Central memory CD4-positive, alpha-beta T cell (primary cell): ENCODE results near the gene SAE1.

Source experiments
- DNase-seq: peaks from one replicate; pipeline ENCODE4 v3.0.0; 2022

The SAE1 gene

GRCh38 chr19:47107202-47107952, 23.3 kb upstream of the SAE1 start:
- DNase-seq = peak; percentile 22

GRCh38 chr19:47107953-47108746, 22.5 kb upstream of the SAE1 start:
- DNase-seq = no peak

- DNase-seq = no peak
Observed at GRCh38 chr19:47109177-47109540, 21.5 kb upstream of the SAE1 start.

- DNase-seq = peak; percentile 28
Observed at GRCh38 chr19:47109541-47110375, 20.9 kb upstream of the SAE1 start.

GRCh38 chr19:47110521-47111005, 20.1 kb upstream of the SAE1 start:
- DNase-seq = peak; percentile 40

GRCh38 chr19:47111006-47111621, 19.5 kb upstream of the SAE1 start:
- DNase-seq = peak; percentile 55

GRCh38 chr19:47111682-47112165, 18.9 kb upstream of the SAE1 start:
- no peak for DNase-seq

GRCh38 chr19:47112166-47112996, 18.3 kb upstream of the SAE1 start:
- DNase-seq = peak; percentile 86

- peak; percentile 100 for DNase-seq
Observed at GRCh38 chr19:47112997-47113849, 17.4 kb upstream of the SAE1 start, which contains the start of gene ZC3H4. ZC3H4 (minus strand) TSS chr19:47113776; CDS start chr19:47112584, 1,192 bp downstream.

- no peak for DNase-seq
Observed at GRCh38 chr19:47113850-47114651, 16.6 kb upstream of the SAE1 start.

- no peak for DNase-seq
Observed at GRCh38 chr19:47120470-47121067, 10.1 kb upstream of the SAE1 start.

GRCh38 chr19:47122359-47123335, 8.0 kb upstream of the SAE1 start:
- DNase-seq = no peak

GRCh38 chr19:47123406-47123805, 7.2 kb upstream of the SAE1 start:
- no peak for DNase-seq

- peak; percentile 46 for DNase-seq
Observed at GRCh38 chr19:47124937-47125668, 5.5 kb upstream of the SAE1 start.

GRCh38 chr19:47125669-47125938, 5.0 kb upstream of the SAE1 start:
- DNase-seq = no peak

- no peak for DNase-seq
Observed at GRCh38 chr19:47129579-47129978, 1.1 kb upstream of the SAE1 start.

- DNase-seq = no peak
Observed at GRCh38 chr19:47130120-47130588, 481 bp upstream of the SAE1 start.
